Stomach (tissue), 9 donors: Measurements from ENCODE around the gene SLC8B1. TPM values are rescaled to one million over a fixed set of nuclear protein-coding genes. Genes with fewer than 3 reads are reported as not detected.

Source experiments
- DNase-seq, 2 donors: peaks; one replicate each; pipeline versions ENCODE4 v3.0.0 to v3.0.0-alpha.2; 2013 to 2019
- H3K27ac ChIP-seq, 5 donors: fragments of 200-600 bp in 4 of 5; sonication (generic) in 4 of 5; one replicate each; pipeline ENCODE4 v1.5.1; 2013 to 2019; ENCODE audit warnings: mild to moderate bottlenecking in 1 of 5, moderate library complexity in 1 of 5
- H3K27me3 ChIP-seq, 3 donors: fragments of 200-600 bp; sonication (generic); one replicate each; pipeline ENCODE4 v1.5.1; 2017 to 2019; ENCODE audit warnings: mixed run types in 1 of 3
- H3K36me3 ChIP-seq, 4 donors: fragments of 200-600 bp; sonication (generic); 1 replicate in 3 of 4; 2 replicates in 1 of 4; pipeline ENCODE4 v1.5.1; 2016 to 2019
- H3K4me1 ChIP-seq, 4 donors: fragments of 200-600 bp; sonication (generic); one replicate each; pipeline ENCODE4 v1.5.1; 2016 to 2019
- H3K4me3 ChIP-seq, 4 donors: fragments of 200-600 bp; sonication (generic) in 3 of 4; one replicate each; pipeline ENCODE4 v1.5.1; 2016 to 2019; ENCODE audit warnings: mild to moderate bottlenecking in 1 of 4
- H3K9me3 ChIP-seq, 4 donors: fragments of 200-600 bp; sonication (generic); one replicate each; pipeline ENCODE4 v1.5.1; 2016 to 2019
- CTCF ChIP-seq, 7 experiments: fragments of 450-650 bp in 4 of 7; fragments of 200-600 bp in 3 of 7; sonication (generic) in 3 of 7; IDR thresholded peaks; one replicate each; pipeline ENCODE4 v1.5.1; 2016 to 2019; ENCODE audit warnings: antibody characterized with exemption in 7 of 7, control low read depth in 2 of 7, mild to moderate bottlenecking in 1 of 7
- EP300 ChIP-seq: sonication (generic); formaldehyde crosslinking; IDR thresholded peaks from one replicate; pipeline ENCODE4 v1.6.1; 2017; ENCODE audit warnings: antibody characterized with exemption
- POLR2A ChIP-seq, 4 donors: fragments of 450-650 bp; IDR thresholded peaks; one replicate each; pipeline ENCODE4 v1.6.1; 2016; ENCODE audit warnings: antibody characterized with exemption in 4 of 4, control low read depth in 2 of 4, mild to moderate bottlenecking in 1 of 4, moderate library complexity in 1 of 4
- POLR2AphosphoS5 ChIP-seq, 3 donors: sonication (generic); formaldehyde crosslinking; IDR thresholded peaks; one replicate each; pipeline ENCODE4 v1.6.1; 2016; ENCODE audit warnings: antibody characterized with exemption in 3 of 3
- WGBS, 5 donors: extraction: QIAGEN DNeasy Blood & Tissue Kit in 3 of 5; methylation state at CpG; one replicate each; pipeline versions ENCODE4 v1.1.5 to v1.1.7; 2013 to 2018; 5-methylcytosine and 5-hydroxymethylcytosine counted together
- intact Hi-C: fragments of 100-400 bp; cut with DNase I; formaldehyde crosslinking; loops from one replicate; pipeline ENCODE4 v1.15.1; 2023; ENCODE audit warnings: low total_unique reads
- polyA plus RNA-seq, 3 donors: library from polyadenylated mRNA; stranded (reverse); fragments of 200-250 nt; gene quantifications; one replicate each; pipeline ENCODE4 v1.2.3, GENCODE V29; 2013
- total RNA-seq, 5 donors: library from RNA; depleted of rRNA; stranded (reverse); fragments of >200 nt; gene quantifications; one replicate each; pipeline versions ENCODE4 v1.1.0 to v1.2.3, GENCODE V29; 2014 to 2016
- donor health status: healthy with polysubstance abuse.
- donor health status: Bipolar disorder and iron deficiency.
- donor health status: healthy.

Gene SLC8B1
- total and polyA plus RNA-seq, 8 donors = 9.0 to 167 (median 18.6) TPM

GRCh38 chr12:113374823-113375428, 40.0 kb upstream of the SLC8B1 start:
- intact Hi-C loops = no loop called here
- H3K36me3 ChIP-seq = peaks cover 14 to 94% (median 90%) of the 10 kb centered on the region in 4 donors
- DNase-seq = no peak
- no peaks in the 10 kb centered on the region for H3K4me1 ChIP-seq
- no peak overlapping the region for H3K4me3 ChIP-seq
- WGBS, 5 donors = 72 to 96% (median 91%) methylated on average over 2 to 4 of the region's 4 CpGs
- no peak for TF ChIP-seq POLR2A (IDR thresholded peaks at IDR 0.05)
- no peak for TF ChIP-seq POLR2AphosphoS5 (IDR thresholded peaks at IDR 0.05)
- TF ChIP-seq CTCF (IDR thresholded peaks at IDR 0.05) = no peak
- no peak for TF ChIP-seq EP300
- H3K9me3 ChIP-seq = no peaks in the 10 kb centered on the region
- H3K27me3 ChIP-seq = no peaks in the 10 kb centered on the region
- no peak overlapping the region for H3K27ac ChIP-seq

- no peaks in the 10 kb centered on the region for H3K4me1 ChIP-seq
- intact Hi-C loops = no loop called here
- no peaks in the 10 kb centered on the region for H3K27me3 ChIP-seq
- peaks cover 14 to 91% (median 88%) of the 10 kb centered on the region in 4 donors for H3K36me3 ChIP-seq
- no peak overlapping the region for H3K4me3 ChIP-seq
- H3K9me3 ChIP-seq = no peaks in the 10 kb centered on the region
- H3K27ac ChIP-seq = no peak overlapping the region
- WGBS, 5 donors = 76 to 95% (median 85%) methylated on average over 3 of the region's 3 CpGs
- no peak for TF ChIP-seq POLR2AphosphoS5 (IDR thresholded peaks at IDR 0.05)
- TF ChIP-seq CTCF (IDR thresholded peaks at IDR 0.05) = no peak
- no peak for TF ChIP-seq POLR2A (IDR thresholded peaks at IDR 0.05)
- TF ChIP-seq EP300 = no peak
- no peak for DNase-seq
Observed at GRCh38 chr12:113373969-113374368, 39.1 kb upstream of the SLC8B1 start.

GRCh38 chr12:113373440-113373839, 38.5 kb upstream of the SLC8B1 start:
- intact Hi-C loops = no loop called here
- WGBS, 5 donors = 93 to 98% (median 95%) methylated on average over 3 of the region's 3 CpGs
- no peak overlapping the region for H3K27ac ChIP-seq
- TF ChIP-seq EP300 = no peak
- no peak for TF ChIP-seq POLR2AphosphoS5 (IDR thresholded peaks at IDR 0.05)
- no peak overlapping the region for H3K4me3 ChIP-seq
- H3K4me1 ChIP-seq = no peaks in the 10 kb centered on the region
- peaks cover 14 to 89% (median 86%) of the 10 kb centered on the region in 4 donors for H3K36me3 ChIP-seq
- no peak for DNase-seq
- no peaks in the 10 kb centered on the region for H3K27me3 ChIP-seq
- H3K9me3 ChIP-seq = no peaks in the 10 kb centered on the region

- intact Hi-C loops = no loop called here
- Histone ChIP-seq H3K4me1 (no peaks in the 10 kb centered on the region), H3K9me3 (no peaks in the 10 kb centered on the region), H3K27ac (no peak overlapping the region), H3K4me3 (no peak overlapping the region), H3K36me3 (peaks cover 14 to 85% (median 84%) of the 10 kb centered on the region in 4 donors), H3K27me3 (no peaks in the 10 kb centered on the region)
- WGBS, 5 donors = 94 to 98% (median 96%) methylated on average over 7 to 9 of the region's 9 CpGs
- no peak for TF ChIP-seq POLR2AphosphoS5 (IDR thresholded peaks at IDR 0.05)
- no peak for TF ChIP-seq CTCF (IDR thresholded peaks at IDR 0.05)
- TF ChIP-seq EP300 = no peak
- TF ChIP-seq POLR2A (IDR thresholded peaks at IDR 0.05) = no peak
- no peak for DNase-seq
Observed at GRCh38 chr12:113372371-113372770, 37.5 kb upstream of the SLC8B1 start.

- Histone ChIP-seq H3K27me3 (no peaks in the 10 kb centered on the region), H3K27ac (no peak overlapping the region), H3K4me1 (peaks cover 0 to 3% (median 0%) of the 10 kb centered on the region in 4 donors), H3K4me3 (no peak overlapping the region), H3K36me3 (peaks cover 14 to 79% (median 78%) of the 10 kb centered on the region in 4 donors), H3K9me3 (no peaks in the 10 kb centered on the region)
- 96 to 100% (median 97%) methylated on average over 6 of the region's 6 CpGs for WGBS, 5 donors
- no peak for DNase-seq
- TF ChIP-seq CTCF (IDR thresholded peaks at IDR 0.05) (no peak), POLR2A (IDR thresholded peaks at IDR 0.05) (no peak), POLR2AphosphoS5 (IDR thresholded peaks at IDR 0.05) (no peak), EP300 (no peak)
- intact Hi-C loops = no loop called here
Observed at GRCh38 chr12:113371808-113372207, 36.9 kb upstream of the SLC8B1 start.
